ENCODE data around the gene HGF.

DNA sequence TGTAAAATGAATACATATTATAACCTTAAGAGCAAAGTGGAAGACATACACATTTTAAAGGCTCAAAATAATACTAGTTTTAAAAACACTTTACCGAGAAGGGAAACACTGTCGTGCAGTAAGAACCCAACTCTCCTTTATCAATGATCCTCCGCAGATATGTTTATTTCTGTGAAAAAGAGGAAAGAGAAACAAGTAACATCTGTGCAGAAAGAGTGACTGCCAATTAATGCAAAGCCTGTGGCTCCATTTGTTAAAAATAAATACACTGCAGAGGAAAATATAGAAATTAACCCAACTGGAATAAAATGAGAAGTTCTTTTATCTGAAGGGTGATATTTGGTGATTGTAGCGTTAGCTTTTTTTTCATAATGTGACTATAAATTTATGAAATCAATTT is 62.7 kb downstream of the HGF start:
- TF ChIP-seq, protein P1, sequence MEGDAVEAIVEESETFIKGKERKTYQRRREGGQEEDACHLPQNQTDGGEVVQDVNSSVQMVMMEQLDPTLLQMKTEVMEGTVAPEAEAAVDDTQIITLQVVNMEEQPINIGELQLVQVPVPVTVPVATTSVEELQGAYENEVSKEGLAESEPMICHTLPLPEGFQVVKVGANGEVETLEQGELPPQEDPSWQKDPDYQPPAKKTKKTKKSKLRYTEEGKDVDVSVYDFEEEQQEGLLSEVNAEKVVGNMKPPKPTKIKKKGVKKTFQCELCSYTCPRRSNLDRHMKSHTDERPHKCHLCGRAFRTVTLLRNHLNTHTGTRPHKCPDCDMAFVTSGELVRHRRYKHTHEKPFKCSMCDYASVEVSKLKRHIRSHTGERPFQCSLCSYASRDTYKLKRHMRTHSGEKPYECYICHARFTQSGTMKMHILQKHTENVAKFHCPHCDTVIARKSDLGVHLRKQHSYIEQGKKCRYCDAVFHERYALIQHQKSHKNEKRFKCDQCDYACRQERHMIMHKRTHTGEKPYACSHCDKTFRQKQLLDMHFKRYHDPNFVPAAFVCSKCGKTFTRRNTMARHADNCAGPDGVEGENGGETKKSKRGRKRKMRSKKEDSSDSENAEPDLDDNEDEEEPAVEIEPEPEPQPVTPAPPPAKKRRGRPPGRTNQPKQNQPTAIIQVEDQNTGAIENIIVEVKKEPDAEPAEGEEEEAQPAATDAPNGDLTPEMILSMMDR (conservative IDR thresholded peaks at IDR 0.05; ENCODE audit: low read length) = no peak
- TF ChIP-seq EZH2phosphoT487 (IDR thresholded peaks at IDR 0.05; ENCODE audit: borderline replicate concordance) = no peak

Measured in Loucy (cell line).